ENCODE results near the gene UQCC3. TPM values are rescaled to one million over a fixed set of nuclear protein-coding genes. Genes with fewer than 3 reads are reported as not detected.
"Not testable (repeated sequence)": the region's sequence is repeated elsewhere in the genome, so short reads cannot be mapped to it uniquely, and the experiment has no call there.

The UQCC3 gene
- total RNA-seq, 1 donor from 2014 or later, result 27.9 TPM

GRCh38 chr11:62687508-62688396, 16.3 kb downstream of the UQCC3 start:
- no peaks in the 10 kb centered on the region for H3K27me3 ChIP-seq (ENCODE audit: control insufficient read depth, insufficient read depth, low read length)
- H3K4me3 ChIP-seq (ENCODE audit: low read depth, low read length), result no peak overlapping the region
- peaks cover 10% of the 10 kb centered on the region for H3K36me3 ChIP-seq (ENCODE audit: control insufficient read depth, insufficient read depth, low read length)
- DNase-seq (ENCODE audit: low read depth), result no peak
- TF ChIP-seq CTCF (IDR thresholded peaks at IDR 0.05; ENCODE audit: insufficient read depth, low read length, severe bottlenecking), result no peak
- FAIRE-seq, result no peak

- Histone ChIP-seq H3K36me3 (ENCODE audit: control insufficient read depth, insufficient read depth, low read length) (peaks cover 10% of the 10 kb centered on the region), H3K27me3 (ENCODE audit: control insufficient read depth, insufficient read depth, low read length) (no peaks in the 10 kb centered on the region), H3K4me3 (ENCODE audit: low read depth, low read length) (no peak overlapping the region)
- no peak for TF ChIP-seq CTCF (IDR thresholded peaks at IDR 0.05; ENCODE audit: insufficient read depth, low read length, severe bottlenecking)
- no peak for FAIRE-seq
- DNase-seq (ENCODE audit: low read depth), result no peak
These were observed 17.0 kb downstream of the UQCC3 start for GRCh38 chr11:62688491-62688890.

DNA sequence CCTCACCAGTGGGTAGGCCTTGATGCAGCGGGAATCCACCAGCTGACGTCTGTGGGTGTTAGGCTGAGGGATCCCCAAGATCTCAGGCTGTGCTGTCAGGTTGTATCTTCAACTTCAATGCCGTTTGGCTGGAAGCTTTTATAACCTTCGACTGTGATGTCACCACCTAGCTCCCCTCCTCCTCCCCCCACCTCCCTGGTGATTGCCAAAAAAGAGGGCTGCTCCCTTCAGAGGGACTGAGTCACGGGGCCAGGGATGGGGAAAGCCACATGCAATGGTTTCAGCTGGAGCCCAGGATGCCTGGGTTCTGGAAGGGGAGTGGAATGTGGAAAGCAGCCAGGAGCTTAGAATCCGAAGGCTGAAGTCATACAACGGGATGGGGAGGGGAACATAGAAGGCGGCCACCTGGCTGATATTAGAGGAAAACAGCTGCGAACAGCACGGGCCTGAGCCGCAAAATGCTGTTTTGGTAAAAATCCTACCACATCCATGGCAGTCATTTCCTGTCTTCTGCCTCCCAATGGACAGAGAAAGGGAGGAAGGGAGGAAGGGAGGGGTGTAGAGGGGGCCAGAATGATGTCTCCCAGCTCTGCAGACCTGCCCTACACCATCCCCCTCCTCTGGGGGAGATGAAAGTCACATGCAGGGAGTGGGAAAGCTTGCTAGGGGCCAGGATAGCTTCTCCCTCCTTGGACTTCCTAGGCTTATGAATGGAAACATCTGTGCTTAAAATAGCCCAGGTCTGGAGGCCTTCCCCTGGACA, 18.1 kb downstream of the UQCC3 start, which contains the start of gene LRRN4CL:
Gene LRRN4CL (minus strand): TSS at position 110 of the 763 bp plus-strand sequence. CDS start 1,022 bp downstream, outside the sequence.
- peaks cover 10% of the 10 kb centered on the region for H3K36me3 ChIP-seq (ENCODE audit: control insufficient read depth, insufficient read depth, low read length)
- FAIRE-seq (no peak), DNase-seq (ENCODE audit: low read depth) (no peak)
- no peaks in the 10 kb centered on the region for H3K27me3 ChIP-seq (ENCODE audit: control insufficient read depth, insufficient read depth, low read length)
- no peak for TF ChIP-seq CTCF (IDR thresholded peaks at IDR 0.05; ENCODE audit: insufficient read depth, low read length, severe bottlenecking)
- H3K4me3 ChIP-seq (ENCODE audit: low read depth, low read length), result no peak within 1 kb of the TSS

DNA sequence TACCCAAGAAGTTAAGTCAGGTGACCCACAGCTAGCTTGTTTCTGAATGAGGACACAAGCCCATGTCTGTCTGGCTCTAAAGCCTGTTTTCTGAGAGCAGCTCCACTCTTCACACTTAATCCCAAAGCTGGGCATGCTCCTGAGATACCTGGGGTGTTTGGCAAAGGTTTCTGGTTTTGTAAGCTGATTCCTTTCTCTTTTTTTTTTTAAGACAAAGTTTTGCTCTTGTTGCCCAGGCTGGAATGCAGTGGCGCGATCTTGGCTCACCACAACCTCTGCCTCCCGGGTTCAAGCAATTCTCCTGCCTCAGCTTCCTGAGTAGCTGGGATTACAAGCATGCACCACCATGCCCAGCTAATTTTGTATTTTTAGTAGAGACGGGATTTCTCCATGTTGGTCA, 22.2 kb downstream of the UQCC3 start:
- not testable (repeated sequence) for FAIRE-seq; H3K4me3 ChIP-seq (ENCODE audit: low read depth, low read length); DNase-seq (ENCODE audit: low read depth); H3K36me3 ChIP-seq (ENCODE audit: control insufficient read depth, insufficient read depth, low read length); H3K27me3 ChIP-seq (ENCODE audit: control insufficient read depth, insufficient read depth, low read length)

- Histone ChIP-seq H3K4me3 (ENCODE audit: low read depth, low read length) (no peak overlapping the region), H3K36me3 (ENCODE audit: control insufficient read depth, insufficient read depth, low read length) (peaks cover 10% of the 10 kb centered on the region), H3K27me3 (ENCODE audit: control insufficient read depth, insufficient read depth, low read length) (no peaks in the 10 kb centered on the region)
- peak; percentile 80 for TF ChIP-seq CTCF (IDR thresholded peaks at IDR 0.05; ENCODE audit: insufficient read depth, low read length, severe bottlenecking)
- DNase-seq (ENCODE audit: low read depth) (peak; percentile 68), FAIRE-seq (no peak)
These were observed 23.1 kb downstream of the UQCC3 start for GRCh38 chr11:62694455-62695167.
